Gastrocnemius medialis (tissue), 4 donors: ENCODE results near the gene ITPKB. TPM values are rescaled to one million over a fixed set of nuclear protein-coding genes. Genes with fewer than 3 reads are reported as not detected.

ENCODE experiments used
- ATAC-seq, 2 donors: fragments of 150-250 bp; one replicate each; pipeline ENCODE4 v1.9.1; 2016
- DNase-seq, 2 donors: peaks; one replicate each; pipeline ENCODE4 v3.0.0-alpha.2; 2019
- H3K27ac ChIP-seq, 4 donors: fragments of 200-600 bp; sonication (generic); 1 replicate in 1 of 4; 2 replicates in 3 of 4; pipeline ENCODE4 v1.5.1; 2016 to 2018; ENCODE audit warnings: mild to moderate bottlenecking in 2 of 4, moderate library complexity in 1 of 4
- H3K27me3 ChIP-seq, 3 donors: fragments of 200-600 bp; sonication (generic) in 2 of 3; 1 replicate in 1 of 3; 2 replicates in 2 of 3; pipeline versions ENCODE4 v1.5.1 to v1.6.0; 2016 to 2019; ENCODE audit warnings: mild to moderate bottlenecking in 1 of 3, moderate library complexity in 1 of 3
- H3K36me3 ChIP-seq, 2 donors: fragments of 200-600 bp; sonication (generic) in 1 of 2; one replicate each; pipeline ENCODE4 v1.5.1; 2017 to 2018
- H3K4me1 ChIP-seq, 2 donors: fragments of 200-600 bp; sonication (generic) in 1 of 2; one replicate each; pipeline ENCODE4 v1.5.1; 2016 to 2017; ENCODE audit warnings: mild to moderate bottlenecking in 2 of 2
- H3K4me3 ChIP-seq, 4 donors: fragments of 200-600 bp; sonication (generic) in 3 of 4; 1 replicate in 1 of 4; 2 replicates in 3 of 4; pipeline ENCODE4 v1.5.1; 2016 to 2019; ENCODE audit warnings: mild to moderate bottlenecking in 2 of 4
- H3K9me3 ChIP-seq, 3 donors: fragments of 200-600 bp; sonication (generic) in 2 of 3; 1 replicate in 1 of 3; 2 replicates in 2 of 3; pipeline ENCODE4 v1.5.1; 2016 to 2019
- CTCF ChIP-seq, 5 experiments: fragments of 450-650 bp in 3 of 5; fragments of 200-600 bp in 2 of 5; sonication (generic) in 2 of 5; IDR thresholded peaks in 4 of 5; conservative IDR thresholded peaks in 1 of 5; 1 replicate in 4 of 5; 2 replicates in 1 of 5; pipeline ENCODE4 v1.5.1; 2016 to 2019; ENCODE audit warnings: antibody characterized with exemption in 5 of 5, mild to moderate bottlenecking in 3 of 5, moderate library complexity in 3 of 5
- POLR2A ChIP-seq, 2 donors: fragments of 450-650 bp; IDR thresholded peaks; one replicate each; pipeline ENCODE4 v1.6.1; 2017; ENCODE audit warnings: antibody characterized with exemption in 2 of 2, mild to moderate bottlenecking in 2 of 2, moderate library complexity in 2 of 2
- in situ Hi-C, 4 donors: fragments of 200-750 bp; cut with MboI; loops; one replicate each; pipeline versions ENCODE4 v1.15.0 to v1.8.0; 2017; ENCODE audit warnings: low sequenced_read_pairs in 4 of 4
- intact Hi-C: fragments of 100-400 bp; cut with DNase I; formaldehyde crosslinking; loops from one replicate; pipeline ENCODE4 v1.15.1; 2023; ENCODE audit warnings: low total_unique reads
- total RNA-seq, 4 donors: library from RNA; depleted of rRNA; stranded (reverse); fragments of >200 nt; gene quantifications; one replicate each; pipeline versions ENCODE4 v1.1.0 to v1.2.3, GENCODE V29; 2016

ITPKB gene
- total RNA-seq, 4 donors from 2014 or later = 7.1 to 13.9 (median 7.8) TPM

- Histone ChIP-seq H3K4me1 (peaks cover 72 to 84% of the 10 kb centered on the region in 2 donors), H3K4me3 (no peak overlapping the region), H3K36me3 (no peaks in the 10 kb centered on the region), H3K27me3 (no peaks in the 10 kb centered on the region), H3K9me3 (no peaks in the 10 kb centered on the region), H3K27ac (peak overlapping the region; percentile 68 to 89 (median 72))
- TF ChIP-seq CTCF (IDR thresholded peaks at IDR 0.05 in 4 of 5, conservative IDR thresholded peaks at IDR 0.05 in 1 of 5) (no peak), POLR2A (IDR thresholded peaks at IDR 0.05) (peak in 1 of 2 donors; percentile 19)
- no peak for ATAC-seq
- intact Hi-C loops = no loop called here
- in situ Hi-C loops = no loop called here
- DNase-seq = no peak
Measured at GRCh38 chr1:226690460-226690982, 48.6 kb downstream of the ITPKB start.

- TF ChIP-seq POLR2A (IDR thresholded peaks at IDR 0.05) = no peak
- TF ChIP-seq CTCF (IDR thresholded peaks at IDR 0.05 in 4 of 5, conservative IDR thresholded peaks at IDR 0.05 in 1 of 5) = no peak
- ATAC-seq = no peak
- H3K4me1 ChIP-seq = peaks cover 82 to 97% of the 10 kb centered on the region in 2 donors
- in situ Hi-C loops (loop anchor here in 1 of 4 donors (5.0 kb wide), 1 partner anchor 52 kb away; no protein-coding TSS in a partner anchor), intact Hi-C loops (no loop called here)
- H3K36me3 ChIP-seq = no peaks in the 10 kb centered on the region
- H3K27ac ChIP-seq = peak overlapping the region; percentile 65 to 89 (median 70)
- H3K4me3 ChIP-seq = no peak overlapping the region
- H3K9me3 ChIP-seq = no peaks in the 10 kb centered on the region
- DNase-seq = no peak
- no peaks in the 10 kb centered on the region for H3K27me3 ChIP-seq
Measured at GRCh38 chr1:226688808-226689207, 50.3 kb downstream of the ITPKB start.

GRCh38 chr1:226688056-226688748 lies 50.9 kb downstream of the ITPKB start:
- H3K27me3 ChIP-seq = no peaks in the 10 kb centered on the region
- ATAC-seq (no peak), DNase-seq (no peak)
- H3K36me3 ChIP-seq = no peaks in the 10 kb centered on the region
- no peak overlapping the region for H3K4me3 ChIP-seq
- intact Hi-C loops (no loop called here), in situ Hi-C loops (loop anchor here in 1 of 4 donors (5.0 kb wide), 1 partner anchor 51 kb away; no protein-coding TSS in a partner anchor)
- TF ChIP-seq CTCF (IDR thresholded peaks at IDR 0.05 in 4 of 5, conservative IDR thresholded peaks at IDR 0.05 in 1 of 5) = no peak
- no peak for TF ChIP-seq POLR2A (IDR thresholded peaks at IDR 0.05)
- H3K9me3 ChIP-seq = no peaks in the 10 kb centered on the region
- peaks cover 81 to 95% of the 10 kb centered on the region in 2 donors for H3K4me1 ChIP-seq
- H3K27ac ChIP-seq = peak overlapping the region; percentile 65 to 89 (median 70)

- no peaks in the 10 kb centered on the region for H3K36me3 ChIP-seq
- in situ Hi-C loops (loop anchor here in 1 of 4 donors (5.0 kb wide), 1 partner anchor 50 kb away; no protein-coding TSS in a partner anchor), intact Hi-C loops (loop anchor here (1.0 kb wide), 1 partner anchor 53 kb away; no protein-coding TSS in a partner anchor)
- peak overlapping the region; percentile 65 to 89 (median 70) for H3K27ac ChIP-seq
- peaks cover 73 to 95% of the 10 kb centered on the region in 2 donors for H3K4me1 ChIP-seq
- DNase-seq (no peak), ATAC-seq (peak; percentile 32 to 45)
- H3K4me3 ChIP-seq = no peak overlapping the region
- TF ChIP-seq POLR2A (IDR thresholded peaks at IDR 0.05) (no peak), CTCF (IDR thresholded peaks at IDR 0.05 in 4 of 5, conservative IDR thresholded peaks at IDR 0.05 in 1 of 5) (peak in 4 of 5 experiments; percentile 23 to 53 (median 52))
- H3K27me3 ChIP-seq = no peaks in the 10 kb centered on the region
- no peaks in the 10 kb centered on the region for H3K9me3 ChIP-seq
Measured at GRCh38 chr1:226687426-226687825, 51.7 kb downstream of the ITPKB start.
